ENCODE measurements around the gene ERCC2. TPM values are rescaled to one million over a fixed set of nuclear protein-coding genes. Genes with fewer than 3 reads are reported as not detected.

The ERCC2 gene
- total and polyA plus RNA-seq, 2 of the 8 experiments (the other 6 are each of a cell fraction or from before 2014, with no cell fraction given): 107 to 117 TPM

- Histone ChIP-seq H2BK20ac (ENCODE audit: low read length) (no peak overlapping the region), H2BK5ac (ENCODE audit: low read depth, low read length) (no peak overlapping the region), H2AK5ac (ENCODE audit: low read depth, low read length) (no peak overlapping the region), H2BK12ac (ENCODE audit: low read depth, low read length) (no peak overlapping the region), H3K4ac (replicated peaks; ENCODE audit: insufficient read length, low read depth, low read length) (no peak overlapping the region), H4K91ac (replicated peaks; ENCODE audit: insufficient read length, low read length) (no peak overlapping the region), H3K79me2 (ENCODE audit: control insufficient read depth in 1 of 2, insufficient read depth in 2 of 2, low read length in 2 of 2) (no peaks in the 10 kb centered on the region), H2AFZ (ENCODE audit: low read length) (no peak overlapping the region), H3K79me1 (ENCODE audit: low read depth, low read length) (no peaks in the 10 kb centered on the region), H3K27ac (ENCODE audit: low read depth, low read length) (no peak overlapping the region), H2BK120ac (replicated peaks; ENCODE audit: low read depth, low read length) (no peak overlapping the region), H3K18ac (ENCODE audit: extremely low read depth, low read length) (no peak overlapping the region), H3K14ac (ENCODE audit: insufficient read length) (no peak overlapping the region), H2BK15ac (ENCODE audit: low read length) (no peak overlapping the region), H3K4me1 (replicated peaks in 1 of 4; ENCODE audit: control insufficient read depth in 3 of 4, insufficient read depth in 4 of 4, low read length in 3 of 4) (peaks cover 0 to 3% (median 0%) of the 10 kb centered on the region in 4 experiments; a peak in 4 of 7 replicates), H3K36me3 (ENCODE audit: control insufficient read depth in 2 of 4, insufficient read depth in 4 of 4, low read length in 3 of 4) (no peaks in the 10 kb centered on the region), H4K20me1 (replicated peaks in 1 of 2; ENCODE audit: control insufficient read depth in 1 of 2, insufficient read depth in 2 of 2, low read length in 2 of 2) (peaks cover 3 to 11% of the 10 kb centered on the region in 2 experiments), H4K8ac (ENCODE audit: extremely low read depth, insufficient read depth, low read length) (no peak overlapping the region), H3K4me2 (ENCODE audit: insufficient read depth in 1 of 2, low read depth in 2 of 2, low read length in 2 of 2) (no peak overlapping the region; a peak in 1 of 4 replicates), H3K9me3 (ENCODE audit: insufficient read depth in 2 of 2, low read depth in 1 of 2, low read length in 1 of 2) (no peaks in the 10 kb centered on the region), H3K23me2 (ENCODE audit: low read depth, low read length) (peaks cover 6% of the 10 kb centered on the region; the same call in 1 of the 2 replicates), H4K5ac (ENCODE audit: insufficient read length, low read depth, low read length) (no peak overlapping the region), H3K27me3 (replicated peaks in 1 of 4; ENCODE audit: control insufficient read depth in 3 of 4, extremely low read depth in 1 of 4, insufficient read depth in 3 of 4, low read length in 3 of 4) (peaks cover 4 to 16% (median 13%) of the 10 kb centered on the region in 4 experiments; a peak in 6 of 7 replicates), H3K56ac (replicated peaks; ENCODE audit: insufficient read length, low read depth, low read length) (no peak overlapping the region), H3K4me3 (ENCODE audit: extremely low read depth in 1 of 4, insufficient read depth in 2 of 4, low read depth in 3 of 4, low read length in 4 of 4) (no peak overlapping the region), H3K23ac (ENCODE audit: insufficient read length) (no peak overlapping the region), H3K9ac (replicated peaks in 1 of 4; ENCODE audit: extremely low read depth in 1 of 4, low read depth in 3 of 4, low read length in 3 of 4) (no peak overlapping the region)
- 86% methylated on average over 5 of the region's 6 CpGs; no CpG with 5 or more reads in 1 of the 2 experiments for WGBS, 2 experiments (ENCODE audit: extremely low coverage in 1 of 2, insufficient coverage in 1 of 2, insufficient read length in 1 of 2, insufficient replicate concordance in 2 of 2, low coverage in 1 of 2, low lambda C conversion rate in 2 of 2, missing lambda C conversion rate in 1 of 2)
- ChIA-PET POLR2A (ENCODE audit: partially characterized antibody) (interaction anchor here (1.0 to 1.4 kb wide), 3 partner anchors 36 to 247 kb away, joined by 3 to 4 read pairs (median 3); partner anchors contain the start of gene PPP1R37), CTCF (ENCODE audit: partially characterized antibody) (interaction anchor here (0.6 to 7.3 kb wide), 28 partner anchors 10 to 311 kb away, joined by 3 to 60 read pairs (median 4); partner anchors contain the start of gene EXOC3L2)
- DNase-seq (ENCODE audit: low read depth in 1 of 2, low spot score in 2 of 2) (no peak), FAIRE-seq (no peak)
- TF ChIP-seq SP1 (IDR thresholded peaks at IDR 0.05; ENCODE audit: low read depth, low read length) (no peak), HDAC6 (IDR thresholded peaks at IDR 0.05; ENCODE audit: low read depth, low read length) (no peak), SRF (IDR thresholded peaks at IDR 0.05; ENCODE audit: low read depth, low read length) (no peak), JUND (IDR thresholded peaks at IDR 0.05; ENCODE audit: low read length) (no peak), BCL11A (IDR thresholded peaks at IDR 0.05; ENCODE audit: low read depth in 2 of 2, low read length in 2 of 2) (no peak), GABPA (IDR thresholded peaks at IDR 0.05; ENCODE audit: borderline replicate concordance, insufficient read depth, low read length) (no peak), PHF8 (conservative IDR thresholded peaks at IDR 0.05; ENCODE audit: low read depth, low read length) (no peak), USF2 (IDR thresholded peaks at IDR 0.05; ENCODE audit: low read length) (no peak), ASH2L (IDR thresholded peaks at IDR 0.05; ENCODE audit: low read length) (no peak), ATF2 (IDR thresholded peaks at IDR 0.05; ENCODE audit: low read length) (no peak)
Measured at GRCh38 chr19:45339629-45340028, 30.7 kb downstream of the ERCC2 start.
